HG02981 (cell line): ENCODE data around the gene GRIP2.

Experiments
- ATAC-seq: cut with Tn5 transposase; IDR thresholded peaks from one replicate; pipeline ENCODE4 v1.9.1; 2021; ENCODE audit warnings: mild to moderate bottlenecking, moderate library complexity; ENCODE audit not compliant: unreplicated experiment

Gene GRIP2

GRCh38 chr3:14457481-14457880 lies 82.7 kb downstream of the GRIP2 start:
- no peak for ATAC-seq

- no peak for ATAC-seq
Observed at GRCh38 chr3:14456794-14457193, 83.3 kb downstream of the GRIP2 start.

- no peak for ATAC-seq
Observed at GRCh38 chr3:14455571-14456317, 84.4 kb downstream of the GRIP2 start.

- ATAC-seq, result no peak
Observed at GRCh38 chr3:14454639-14455310, 85.4 kb downstream of the GRIP2 start.

- ATAC-seq, result no peak
Observed at GRCh38 chr3:14453876-14454638, 86.1 kb downstream of the GRIP2 start.

GRCh38 chr3:14452740-14453710 lies 87.1 kb downstream of the GRIP2 start:
- ATAC-seq, result no peak

GRCh38 chr3:14451844-14452739 lies 88.0 kb downstream of the GRIP2 start:
- no peak for ATAC-seq

GRCh38 chr3:14450922-14451606 lies 89.1 kb downstream of the GRIP2 start:
- ATAC-seq, result no peak

- ATAC-seq, result no peak
Observed at GRCh38 chr3:14450506-14450905, 89.6 kb downstream of the GRIP2 start.

GRCh38 chr3:14448756-14449727 lies 91.1 kb downstream of the GRIP2 start:
- no peak for ATAC-seq

GRCh38 chr3:14448063-14448462 lies 92.1 kb downstream of the GRIP2 start:
- no peak for ATAC-seq

- ATAC-seq, result no peak
Observed at GRCh38 chr3:14446988-14447570, 93.1 kb downstream of the GRIP2 start.

GRCh38 chr3:14445773-14446172 lies 94.4 kb downstream of the GRIP2 start:
- no peak for ATAC-seq

GRCh38 chr3:14444380-14444779 lies 95.8 kb downstream of the GRIP2 start:
- no peak for ATAC-seq

- no peak for ATAC-seq
Observed at GRCh38 chr3:14441920-14442300, 98.2 kb downstream of the GRIP2 start.

- ATAC-seq, result no peak
Observed at GRCh38 chr3:14441240-14441919, 98.8 kb downstream of the GRIP2 start.
